A673 (cell line): Measurements from ENCODE around the gene C8B.

Experiments used
- CTCF ChIP-seq: fragments of 300-800, 200-600 bp; sonication (generic); conservative IDR thresholded peaks from 2 replicates; pipeline ENCODE4 v1.5.1; 2017; ENCODE audit warnings: low read depth, mild to moderate bottlenecking, antibody characterized with exemption, low read length, moderate library complexity, mixed read lengths
- EZH2 ChIP-seq: fragments of 200-600 bp; sonication (generic); IDR thresholded peaks from 2 replicates; pipeline ENCODE4 v1.6.1; 2017; ENCODE audit warnings: borderline replicate concordance, low read depth, mild to moderate bottlenecking, mixed read lengths, antibody characterized with exemption, low read length; ENCODE audit not compliant: poor library complexity, severe bottlenecking

DNA sequence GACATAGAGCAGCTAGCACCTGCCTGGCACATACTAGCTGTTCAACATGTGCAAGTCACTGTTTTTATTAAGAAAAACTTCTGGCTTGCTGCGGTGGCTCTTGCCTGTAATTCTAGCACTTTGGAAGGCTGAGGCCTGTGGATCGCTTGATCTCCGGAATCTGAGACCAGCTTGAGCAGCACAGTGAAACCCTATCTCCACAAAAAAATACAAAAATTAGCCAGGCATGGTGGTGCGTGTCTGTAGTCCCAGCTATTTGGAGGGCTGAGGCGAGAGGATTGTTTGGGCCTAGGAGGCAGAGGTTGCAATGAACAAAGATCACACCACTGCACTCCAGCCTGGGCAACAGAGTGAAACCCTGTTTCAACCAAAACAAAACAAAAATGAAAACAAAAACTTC lies 27.7 kb upstream of the C8B start:
- TF ChIP-seq CTCF (no peak), EZH2 (no peak)
